IPS DF 4.7 (cell line): Measurements from ENCODE around the gene ADGRE2.
"Not testable (repeated sequence)": the region's sequence is repeated elsewhere in the genome, so short reads cannot be mapped to it uniquely, and the experiment has no call there.

Experiments used
- DNase-seq: peaks from one replicate; pipeline ENCODE4 v3.0.0-alpha.2; 2013; ENCODE audit warnings: low spot score; ENCODE audit errors: extremely low read depth

Gene ADGRE2

GRCh38 chr19:14778110-14778845, at the start of gene ADGRE2:
Gene ADGRE2, minus strand, starts transcription at chr19:14778560. Its CDS starts 1,804 bp downstream, at chr19:14776756.
- DNase-seq, result not testable (repeated sequence)

GRCh38 chr19:14826006-14826405, 47.6 kb upstream of the ADGRE2 start:
- no peak for DNase-seq

- no peak for DNase-seq
These were observed 43.6 kb upstream of the ADGRE2 start for GRCh38 chr19:14821937-14822336.

GRCh38 chr19:14818588-14818987, 40.2 kb upstream of the ADGRE2 start:
- no peak for DNase-seq

GRCh38 chr19:14817052-14817451, 38.7 kb upstream of the ADGRE2 start:
- no peak for DNase-seq

- DNase-seq, result no peak
These were observed 36.8 kb upstream of the ADGRE2 start for GRCh38 chr19:14814982-14815652.

- DNase-seq, result no peak
These were observed 31.1 kb upstream of the ADGRE2 start for GRCh38 chr19:14809272-14810057.

GRCh38 chr19:14804765-14805164, 26.4 kb upstream of the ADGRE2 start:
- no peak for DNase-seq

GRCh38 chr19:14798760-14799159, 20.4 kb upstream of the ADGRE2 start:
- no peak for DNase-seq

GRCh38 chr19:14796021-14796420, 17.7 kb upstream of the ADGRE2 start:
- DNase-seq, result no peak

- DNase-seq, result no peak
These were observed 16.8 kb upstream of the ADGRE2 start for GRCh38 chr19:14795078-14795721.

- not testable (repeated sequence) for DNase-seq
These were observed 13.9 kb upstream of the ADGRE2 start for GRCh38 chr19:14792250-14792649.

- DNase-seq, result no peak
These were observed 8.1 kb upstream of the ADGRE2 start for GRCh38 chr19:14786421-14786851.

- DNase-seq, result not testable (repeated sequence)
These were observed 6.9 kb upstream of the ADGRE2 start for GRCh38 chr19:14785102-14785793.

GRCh38 chr19:14784730-14785101, 6.4 kb upstream of the ADGRE2 start:
- DNase-seq, result not testable (repeated sequence)

GRCh38 chr19:14783410-14783998, 5.1 kb upstream of the ADGRE2 start:
- not testable (repeated sequence) for DNase-seq

- DNase-seq, result no peak
These were observed 4.5 kb upstream of the ADGRE2 start for GRCh38 chr19:14782626-14783409.

GRCh38 chr19:14781713-14782536, 3.6 kb upstream of the ADGRE2 start:
- not testable (repeated sequence) for DNase-seq
